Activated CD8-positive, alpha-beta T cell treated with anti-CD3 and anti-CD28 coated beads for 36 hours (primary cell): ENCODE results near the gene ENTR1. TPM values are rescaled to one million over a fixed set of nuclear protein-coding genes. Genes with fewer than 3 reads are reported as not detected.
A peak's percentile ranks its signal among the peaks of the same experiment; 100 is the strongest.

ENCODE experiments used
- ATAC-seq: fragments of 200-7000 bp; cut with Tn5 transposase; one replicate; pipeline ENCODE4 v1.10.0; 2021; ENCODE audit warnings: mild to moderate bottlenecking, moderate library complexity
- CTCF ChIA-PET: fragments of 350-600 bp; sonication (Branson Sonifier 250); formaldehyde crosslinking; loops from one replicate; lab custom pipeline; 2021; ENCODE audit warnings: antibody characterized with exemption; lab: Charles Lee
- POLR2A ChIA-PET: fragments of 350-600 bp; sonication (Branson Sonifier 250); formaldehyde crosslinking; loops from one replicate; lab custom pipeline; 2021; ENCODE audit warnings: antibody characterized with exemption; lab: Charles Lee
- DNase-seq: peaks from one replicate; pipeline ENCODE4 v3.0.0-alpha.2; 2020
- H3K27ac Mint-ChIP-seq: one replicate; pipeline ENCODE4 v1.8.0; 2021; ENCODE audit warnings: mild to moderate bottlenecking, mixed read lengths
- H3K27me3 Mint-ChIP-seq: one replicate; pipeline ENCODE4 v1.8.0; 2021; ENCODE audit warnings: mixed read lengths
- H3K36me3 Mint-ChIP-seq: one replicate; pipeline ENCODE4 v1.8.0; 2021; ENCODE audit warnings: low read depth, mixed read lengths
- H3K4me1 Mint-ChIP-seq: one replicate; pipeline ENCODE4 v1.8.0; 2021; ENCODE audit warnings: low read depth, mixed read lengths
- H3K4me3 Mint-ChIP-seq: one replicate; pipeline ENCODE4 v1.8.0; 2021; ENCODE audit warnings: mild to moderate bottlenecking, moderate library complexity, mixed read lengths
- H3K9me3 Mint-ChIP-seq: one replicate; pipeline ENCODE4 v1.8.0; 2021; ENCODE audit warnings: mixed read lengths
- intact Hi-C: fragments of 100-400 bp; cut with micrococcal nuclease; formaldehyde crosslinking; loops from one replicate; pipeline ENCODE4 v1.10.0; 2022
- total RNA-seq, 2 experiments: library from RNA; stranded (reverse); gene quantifications; one replicate each; pipeline ENCODE4 v1.2.3, GENCODE V29; 2021
- TF ChIP-seq, protein P1 (sequence below): fragments of 200-600 bp; IDR thresholded peaks from one replicate; pipeline ENCODE4 v1.8.0; 2022; ENCODE audit warnings: antibody characterized with exemption, mild to moderate bottlenecking

Gene ENTR1
- total RNA-seq, 2 experiments from 2014 or later = 65.9 to 66.8 TPM

DNA sequence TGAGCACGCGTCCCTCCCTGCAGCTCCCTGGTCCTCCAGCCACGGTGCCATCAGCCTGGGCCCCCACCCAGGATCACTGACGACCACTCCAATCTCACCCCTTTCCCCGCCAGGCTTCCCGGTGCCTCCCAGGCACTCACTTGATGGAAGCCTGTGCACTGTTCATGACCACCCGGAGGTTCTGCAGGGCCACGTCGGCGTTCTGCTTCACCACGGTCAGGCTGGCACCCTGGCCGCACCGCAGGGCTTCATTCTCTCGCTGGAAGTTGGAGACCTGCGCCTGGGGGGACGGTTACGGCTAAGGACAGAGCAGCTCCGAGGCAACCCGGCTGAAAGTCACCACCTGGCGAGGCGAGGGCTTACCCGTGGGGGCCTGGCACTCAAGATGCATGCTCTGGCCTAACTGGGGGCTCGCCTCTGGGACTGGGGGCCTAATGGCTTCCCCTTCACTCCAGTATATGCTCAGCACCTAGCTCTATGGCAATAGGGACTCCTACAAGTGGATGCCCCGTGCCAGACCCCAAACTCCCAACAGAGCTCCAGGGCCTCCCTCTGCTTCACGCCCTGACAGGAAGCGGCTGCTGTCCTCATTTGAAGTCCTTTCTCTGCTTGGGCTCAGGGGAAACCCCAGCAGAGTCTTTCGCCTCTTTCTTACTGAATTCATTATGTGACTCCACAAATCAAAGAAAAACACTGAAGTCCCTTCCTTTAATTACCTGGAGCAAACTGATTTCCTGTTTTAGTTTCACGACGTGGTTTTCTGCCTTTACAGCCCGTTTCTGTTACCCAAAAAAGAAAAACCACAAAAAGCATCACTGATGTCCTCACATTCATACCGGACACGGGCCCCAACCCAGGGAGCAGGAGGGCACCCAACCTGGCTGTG is 6.3 kb downstream of the ENTR1 start:
- CTCF ChIA-PET = interaction anchor here (1.6 kb wide), 1 partner anchor 10 kb away, joined by 4 read pairs; no protein-coding TSS in a partner anchor
- ATAC-seq (peak; percentile 51), DNase-seq (peak; percentile 81)
- intact Hi-C loops = loop anchor here (10.0 kb wide), 1 partner anchor 89 kb away; no protein-coding TSS in a partner anchor
- Mint-ChIP-seq H3K27me3 (no peaks in the 10 kb centered on the region), H3K9me3 (no peaks in the 10 kb centered on the region), H3K4me3 (peak overlapping the region; percentile 63), H3K36me3 (peaks cover 58% of the 10 kb centered on the region), H3K27ac (peak overlapping the region; percentile 90), H3K4me1 (peaks cover 60% of the 10 kb centered on the region)
- POLR2A ChIA-PET = interaction anchor here (0.6 to 1.1 kb wide), 6 partner anchors 9 to 134 kb away, joined by 3 to 4 read pairs (median 3); partner anchors contain the start of gene DNLZ
- TF ChIP-seq, protein P1, sequence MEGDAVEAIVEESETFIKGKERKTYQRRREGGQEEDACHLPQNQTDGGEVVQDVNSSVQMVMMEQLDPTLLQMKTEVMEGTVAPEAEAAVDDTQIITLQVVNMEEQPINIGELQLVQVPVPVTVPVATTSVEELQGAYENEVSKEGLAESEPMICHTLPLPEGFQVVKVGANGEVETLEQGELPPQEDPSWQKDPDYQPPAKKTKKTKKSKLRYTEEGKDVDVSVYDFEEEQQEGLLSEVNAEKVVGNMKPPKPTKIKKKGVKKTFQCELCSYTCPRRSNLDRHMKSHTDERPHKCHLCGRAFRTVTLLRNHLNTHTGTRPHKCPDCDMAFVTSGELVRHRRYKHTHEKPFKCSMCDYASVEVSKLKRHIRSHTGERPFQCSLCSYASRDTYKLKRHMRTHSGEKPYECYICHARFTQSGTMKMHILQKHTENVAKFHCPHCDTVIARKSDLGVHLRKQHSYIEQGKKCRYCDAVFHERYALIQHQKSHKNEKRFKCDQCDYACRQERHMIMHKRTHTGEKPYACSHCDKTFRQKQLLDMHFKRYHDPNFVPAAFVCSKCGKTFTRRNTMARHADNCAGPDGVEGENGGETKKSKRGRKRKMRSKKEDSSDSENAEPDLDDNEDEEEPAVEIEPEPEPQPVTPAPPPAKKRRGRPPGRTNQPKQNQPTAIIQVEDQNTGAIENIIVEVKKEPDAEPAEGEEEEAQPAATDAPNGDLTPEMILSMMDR = no peak

DNA sequence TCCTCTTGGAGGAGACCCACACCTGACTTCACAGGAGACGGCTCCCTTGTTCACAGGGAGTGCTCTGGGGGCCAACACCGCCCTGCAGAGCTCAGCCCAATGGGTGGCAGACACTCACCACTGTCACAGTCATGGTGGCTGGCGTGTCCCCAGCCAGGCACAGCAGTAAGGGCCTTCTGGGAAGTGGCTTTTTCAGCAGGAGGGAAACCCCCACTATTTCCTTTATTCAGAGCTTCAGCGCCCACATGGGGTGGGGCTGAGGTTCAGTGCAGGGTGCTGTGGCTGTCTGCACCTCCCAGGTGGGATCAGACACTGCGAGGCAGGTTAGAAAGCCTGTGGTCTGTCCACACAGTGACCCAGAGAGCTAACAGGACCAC is 6.9 kb downstream of the ENTR1 start:
- Mint-ChIP-seq H3K9me3 (no peaks in the 10 kb centered on the region), H3K27ac (peak overlapping the region; percentile 90), H3K27me3 (no peaks in the 10 kb centered on the region), H3K4me3 (peak overlapping the region; percentile 63), H3K36me3 (peaks cover 58% of the 10 kb centered on the region), H3K4me1 (peaks cover 61% of the 10 kb centered on the region)
- TF ChIP-seq, protein P1 = no peak
- DNase-seq (peak; percentile 92), ATAC-seq (peak; percentile 83)
- POLR2A ChIA-PET = interaction anchor here (0.7 to 1.1 kb wide), 6 partner anchors 12 to 135 kb away, joined by 3 to 4 read pairs (median 3); partner anchors contain the start of gene DNLZ
- CTCF ChIA-PET = interaction anchor here (0.7 to 2.4 kb wide), 3 partner anchors 10 to 91 kb away, joined by 3 to 5 read pairs (median 4); no protein-coding TSS in a partner anchor
- intact Hi-C loops = loop anchor here (10.0 kb wide), 1 partner anchor 89 kb away; no protein-coding TSS in a partner anchor

DNA sequence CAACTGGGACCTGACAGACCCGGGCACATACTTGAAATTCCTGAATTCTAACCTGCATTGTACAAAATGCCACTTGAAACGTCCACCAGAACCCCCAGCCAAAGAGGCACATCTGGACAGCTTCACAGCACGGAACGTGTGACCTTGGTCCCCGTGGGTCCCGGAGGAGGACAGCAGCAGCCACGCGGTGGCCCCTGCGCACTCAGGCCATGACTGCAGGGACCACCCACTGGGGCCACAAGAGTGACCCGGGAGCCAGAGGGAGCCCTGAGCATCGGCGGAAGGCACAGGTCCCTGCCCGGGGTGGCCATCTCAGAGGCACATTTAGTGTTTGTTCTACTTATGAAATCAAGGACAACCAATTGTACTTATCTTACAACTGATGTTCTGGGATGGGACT is 8.3 kb downstream of the ENTR1 start:
- Mint-ChIP-seq H3K4me1 (peaks cover 58% of the 10 kb centered on the region), H3K9me3 (no peaks in the 10 kb centered on the region), H3K36me3 (peaks cover 58% of the 10 kb centered on the region), H3K27ac (peak overlapping the region; percentile 77), H3K27me3 (no peaks in the 10 kb centered on the region), H3K4me3 (no peak overlapping the region)
- intact Hi-C loops = loop anchor here (10.0 kb wide), 1 partner anchor 87 kb away; no protein-coding TSS in a partner anchor
- POLR2A ChIA-PET = interaction anchor here (1.1 to 2.0 kb wide), 4 partner anchors 7 to 39 kb away, joined by 3 to 16 read pairs (median 4); partner anchors contain the start of genes ENTR1 and PMPCA
- CTCF ChIA-PET = interaction anchor here (1.0 to 2.4 kb wide), 5 partner anchors 13 to 89 kb away, joined by 3 to 8 read pairs (median 5); partner anchors contain the start of gene DNLZ
- TF ChIP-seq, protein P1 = no peak
- no peak for ATAC-seq
- no peak for DNase-seq

DNA sequence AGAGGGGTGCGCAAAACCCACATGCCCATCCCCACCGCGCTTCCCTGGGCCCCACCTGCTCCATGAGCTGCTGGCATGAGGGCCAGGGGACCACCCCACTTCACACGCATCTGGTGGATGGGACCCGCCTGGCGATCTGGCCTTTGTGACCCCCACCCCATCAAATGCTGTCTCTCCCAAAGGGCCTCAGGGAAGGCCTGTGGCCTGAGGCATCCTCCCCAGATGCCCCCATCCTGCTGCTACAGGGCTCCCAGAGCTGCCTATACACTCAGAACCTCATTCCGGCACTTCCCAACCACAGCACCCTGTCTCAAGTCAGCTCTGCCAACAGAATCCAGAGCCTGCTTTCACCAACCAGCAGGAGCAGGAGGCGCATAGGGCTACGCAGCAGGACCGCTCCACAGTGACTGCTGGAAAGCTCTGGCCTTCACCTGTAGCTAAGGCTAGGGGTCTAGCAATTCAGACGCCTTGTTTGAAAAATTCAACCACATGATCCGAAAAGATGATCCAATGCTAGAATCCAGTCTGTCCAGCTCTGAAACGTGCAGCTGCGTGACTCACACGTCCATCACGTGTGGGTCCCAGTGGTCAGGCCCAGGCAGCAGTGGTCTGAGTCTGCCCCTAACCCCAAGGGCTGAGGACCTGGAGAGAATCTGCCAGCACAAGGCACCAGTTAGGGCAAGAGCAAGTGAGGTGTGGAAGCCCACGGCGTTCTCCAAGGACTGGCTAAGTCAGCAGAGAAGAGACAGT is 9.1 kb downstream of the ENTR1 start:
- Mint-ChIP-seq H3K4me3 (peak overlapping the region; percentile 17), H3K4me1 (peaks cover 54% of the 10 kb centered on the region), H3K27me3 (no peaks in the 10 kb centered on the region), H3K9me3 (no peaks in the 10 kb centered on the region), H3K36me3 (peaks cover 55% of the 10 kb centered on the region), H3K27ac (peak overlapping the region; percentile 77)
- no peak for DNase-seq
- POLR2A ChIA-PET = interaction anchor here (0.8 to 2.0 kb wide), 9 partner anchors 8 to 89 kb away, joined by 3 to 16 read pairs (median 3); partner anchors contain the start of genes DNLZ, ENTR1 and PMPCA
- no peak for ATAC-seq
- TF ChIP-seq, protein P1 = no peak
- CTCF ChIA-PET = interaction anchor here (0.8 to 2.9 kb wide), 11 partner anchors 9 to 89 kb away, joined by 3 to 21 read pairs (median 5); partner anchors contain the start of genes DNLZ, ENTR1, INPP5E and PMPCA
- intact Hi-C loops = loop anchor here (10.0 kb wide), 1 partner anchor 87 kb away; no protein-coding TSS in a partner anchor
